HL-60 (cell line): ENCODE results near the gene SERPINA3.

Experiments
- DNase-seq, 2 experiments: peaks; one replicate each; pipeline ENCODE4 v3.0.0-alpha.2; 2010 to 2020; ENCODE audit warnings: low read depth in 1 of 2, low spot score in 1 of 2
- H3K27ac ChIP-seq: fragments of 250-450 bp; sonication (Bioruptor Pico); replicated peaks from 2 replicates; pipeline ENCODE4 v1.5.1; 2020; ENCODE audit warnings: mild to moderate bottlenecking, moderate library complexity
- H3K27me3 ChIP-seq: fragments of 250-450 bp; sonication (Bioruptor Pico); 2 replicates; pipeline ENCODE4 v1.5.1; 2021; ENCODE audit warnings: mild to moderate bottlenecking, moderate library complexity; ENCODE audit not compliant: insufficient read depth, poor library complexity, severe bottlenecking
- H3K4me3 ChIP-seq: replicated peaks from 2 replicates; pipeline ENCODE4 v1.5.1; 2011; ENCODE audit warnings: mild to moderate bottlenecking, control low read depth, low read length; ENCODE audit not compliant: insufficient read depth
- GABPA ChIP-seq: IDR thresholded peaks from 2 replicates; pipeline ENCODE4 v1.6.1; 2012; ENCODE audit warnings: low read depth
- POLR2AphosphoS5 ChIP-seq: IDR thresholded peaks from 2 replicates; pipeline ENCODE4 v1.6.1; 2012; ENCODE audit warnings: low read depth
- SPI1 ChIP-seq: IDR thresholded peaks from 2 replicates; pipeline ENCODE4 v1.6.1; 2012; ENCODE audit warnings: low read depth, mild to moderate bottlenecking, borderline replicate concordance
- TF ChIP-seq, protein P1 (sequence below): IDR thresholded peaks from 2 replicates; pipeline ENCODE4 v1.6.1; 2012; ENCODE audit warnings: low read depth; ENCODE audit not compliant: insufficient replicate concordance
- TF ChIP-seq, protein P2 (sequence below): IDR thresholded peaks from one replicate; pipeline ENCODE4 v1.5.1; 2011; ENCODE audit warnings: low read length, control low read depth, inconsistent platforms; ENCODE audit not compliant: insufficient read depth

The SERPINA3 gene

DNA sequence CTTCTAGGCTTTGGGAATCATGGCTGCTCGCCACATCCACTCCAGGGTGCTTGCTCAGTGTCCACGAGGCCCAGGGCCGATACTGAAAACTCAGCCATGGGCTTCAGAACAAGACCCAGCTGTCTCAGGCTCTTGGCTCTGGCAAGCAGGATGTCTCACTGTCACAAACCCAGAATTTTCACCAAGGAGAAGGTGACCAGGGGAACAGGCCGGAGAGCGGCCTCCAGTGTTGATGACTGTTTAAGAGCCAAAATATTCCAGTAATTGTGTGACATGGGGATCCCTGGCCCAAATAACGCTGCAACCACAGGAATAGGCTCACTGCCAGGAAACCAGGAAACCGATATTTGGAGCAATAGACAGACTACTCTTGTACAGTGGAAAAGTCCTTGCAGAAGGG is 40.8 kb upstream of the SERPINA3 start:
- Histone ChIP-seq H3K4me3 (no peak overlapping the region), H3K27ac (no peak overlapping the region), H3K27me3 (no peaks in the 10 kb centered on the region)
- DNase-seq = no peak
- TF ChIP-seq, protein P1, sequence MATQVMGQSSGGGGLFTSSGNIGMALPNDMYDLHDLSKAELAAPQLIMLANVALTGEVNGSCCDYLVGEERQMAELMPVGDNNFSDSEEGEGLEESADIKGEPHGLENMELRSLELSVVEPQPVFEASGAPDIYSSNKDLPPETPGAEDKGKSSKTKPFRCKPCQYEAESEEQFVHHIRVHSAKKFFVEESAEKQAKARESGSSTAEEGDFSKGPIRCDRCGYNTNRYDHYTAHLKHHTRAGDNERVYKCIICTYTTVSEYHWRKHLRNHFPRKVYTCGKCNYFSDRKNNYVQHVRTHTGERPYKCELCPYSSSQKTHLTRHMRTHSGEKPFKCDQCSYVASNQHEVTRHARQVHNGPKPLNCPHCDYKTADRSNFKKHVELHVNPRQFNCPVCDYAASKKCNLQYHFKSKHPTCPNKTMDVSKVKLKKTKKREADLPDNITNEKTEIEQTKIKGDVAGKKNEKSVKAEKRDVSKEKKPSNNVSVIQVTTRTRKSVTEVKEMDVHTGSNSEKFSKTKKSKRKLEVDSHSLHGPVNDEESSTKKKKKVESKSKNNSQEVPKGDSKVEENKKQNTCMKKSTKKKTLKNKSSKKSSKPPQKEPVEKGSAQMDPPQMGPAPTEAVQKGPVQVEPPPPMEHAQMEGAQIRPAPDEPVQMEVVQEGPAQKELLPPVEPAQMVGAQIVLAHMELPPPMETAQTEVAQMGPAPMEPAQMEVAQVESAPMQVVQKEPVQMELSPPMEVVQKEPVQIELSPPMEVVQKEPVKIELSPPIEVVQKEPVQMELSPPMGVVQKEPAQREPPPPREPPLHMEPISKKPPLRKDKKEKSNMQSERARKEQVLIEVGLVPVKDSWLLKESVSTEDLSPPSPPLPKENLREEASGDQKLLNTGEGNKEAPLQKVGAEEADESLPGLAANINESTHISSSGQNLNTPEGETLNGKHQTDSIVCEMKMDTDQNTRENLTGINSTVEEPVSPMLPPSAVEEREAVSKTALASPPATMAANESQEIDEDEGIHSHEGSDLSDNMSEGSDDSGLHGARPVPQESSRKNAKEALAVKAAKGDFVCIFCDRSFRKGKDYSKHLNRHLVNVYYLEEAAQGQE = no peak
- TF ChIP-seq SPI1 = no peak
- TF ChIP-seq POLR2AphosphoS5 = no peak
- TF ChIP-seq GABPA = no peak
- TF ChIP-seq, protein P2, sequence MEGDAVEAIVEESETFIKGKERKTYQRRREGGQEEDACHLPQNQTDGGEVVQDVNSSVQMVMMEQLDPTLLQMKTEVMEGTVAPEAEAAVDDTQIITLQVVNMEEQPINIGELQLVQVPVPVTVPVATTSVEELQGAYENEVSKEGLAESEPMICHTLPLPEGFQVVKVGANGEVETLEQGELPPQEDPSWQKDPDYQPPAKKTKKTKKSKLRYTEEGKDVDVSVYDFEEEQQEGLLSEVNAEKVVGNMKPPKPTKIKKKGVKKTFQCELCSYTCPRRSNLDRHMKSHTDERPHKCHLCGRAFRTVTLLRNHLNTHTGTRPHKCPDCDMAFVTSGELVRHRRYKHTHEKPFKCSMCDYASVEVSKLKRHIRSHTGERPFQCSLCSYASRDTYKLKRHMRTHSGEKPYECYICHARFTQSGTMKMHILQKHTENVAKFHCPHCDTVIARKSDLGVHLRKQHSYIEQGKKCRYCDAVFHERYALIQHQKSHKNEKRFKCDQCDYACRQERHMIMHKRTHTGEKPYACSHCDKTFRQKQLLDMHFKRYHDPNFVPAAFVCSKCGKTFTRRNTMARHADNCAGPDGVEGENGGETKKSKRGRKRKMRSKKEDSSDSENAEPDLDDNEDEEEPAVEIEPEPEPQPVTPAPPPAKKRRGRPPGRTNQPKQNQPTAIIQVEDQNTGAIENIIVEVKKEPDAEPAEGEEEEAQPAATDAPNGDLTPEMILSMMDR = no peak

DNA sequence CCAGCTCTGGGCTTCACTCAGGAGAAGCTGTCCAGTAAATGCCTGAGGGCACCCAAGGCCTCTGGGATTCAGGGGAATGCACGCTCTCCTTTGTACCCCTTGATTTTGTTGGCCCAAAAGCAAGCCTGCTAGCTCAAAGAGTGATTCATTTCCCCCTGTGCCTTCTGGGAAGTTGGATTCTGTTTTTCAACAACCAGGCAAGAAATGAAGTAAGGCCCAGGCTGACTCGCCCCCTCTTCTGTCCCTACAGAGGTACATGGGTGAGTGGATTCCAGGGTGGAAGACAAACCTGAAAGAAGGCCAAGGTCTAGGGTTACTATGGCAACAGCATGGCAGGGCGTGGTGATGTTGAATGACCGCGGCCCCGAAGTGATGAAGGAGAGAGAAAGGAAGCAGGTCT is 40.2 kb upstream of the SERPINA3 start:
- TF ChIP-seq GABPA (no peak), POLR2AphosphoS5 (no peak)
- Histone ChIP-seq H3K4me3 (no peak overlapping the region), H3K27ac (no peak overlapping the region), H3K27me3 (no peaks in the 10 kb centered on the region)
- DNase-seq = no peak

DNA sequence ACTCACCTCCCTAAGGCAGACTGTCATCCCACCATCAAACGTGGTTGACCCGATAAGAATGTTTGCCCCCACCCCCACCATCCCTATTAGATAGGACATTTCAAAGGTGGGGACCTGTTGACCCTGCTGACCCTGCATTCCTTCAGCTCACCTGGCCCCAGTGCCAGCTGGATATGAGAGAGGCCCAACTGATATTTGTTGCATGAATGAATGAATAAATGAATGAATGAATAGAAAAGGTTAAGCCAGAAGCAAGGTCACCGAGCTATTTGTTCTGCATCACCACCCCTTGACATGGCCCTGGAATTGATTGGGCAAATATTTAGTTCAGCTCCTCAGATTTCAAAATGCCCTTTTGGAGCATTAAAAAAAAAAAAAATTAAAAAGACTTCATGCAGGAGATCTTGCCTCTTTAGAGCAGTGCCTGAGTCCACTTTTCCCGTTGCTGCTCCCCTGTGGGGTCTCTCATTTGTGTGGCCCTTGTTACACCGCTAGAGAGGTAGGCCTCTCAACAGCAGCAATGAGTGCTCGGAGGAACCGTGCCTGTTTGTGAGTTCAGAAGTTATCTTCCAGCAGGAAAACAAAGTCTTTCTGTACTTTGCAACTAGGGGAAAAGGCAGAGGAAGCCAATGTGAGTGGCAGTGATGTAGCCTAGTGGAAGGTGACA is 39.4 kb upstream of the SERPINA3 start:
- DNase-seq = no peak
- H3K27me3 ChIP-seq = no peaks in the 10 kb centered on the region
- TF ChIP-seq, protein P1 = no peak
- TF ChIP-seq, protein P2 = no peak
- no peak for TF ChIP-seq GABPA
- no peak for TF ChIP-seq SPI1
- TF ChIP-seq POLR2AphosphoS5 = no peak
- H3K27ac ChIP-seq = no peak overlapping the region
- H3K4me3 ChIP-seq = no peak overlapping the region

DNA sequence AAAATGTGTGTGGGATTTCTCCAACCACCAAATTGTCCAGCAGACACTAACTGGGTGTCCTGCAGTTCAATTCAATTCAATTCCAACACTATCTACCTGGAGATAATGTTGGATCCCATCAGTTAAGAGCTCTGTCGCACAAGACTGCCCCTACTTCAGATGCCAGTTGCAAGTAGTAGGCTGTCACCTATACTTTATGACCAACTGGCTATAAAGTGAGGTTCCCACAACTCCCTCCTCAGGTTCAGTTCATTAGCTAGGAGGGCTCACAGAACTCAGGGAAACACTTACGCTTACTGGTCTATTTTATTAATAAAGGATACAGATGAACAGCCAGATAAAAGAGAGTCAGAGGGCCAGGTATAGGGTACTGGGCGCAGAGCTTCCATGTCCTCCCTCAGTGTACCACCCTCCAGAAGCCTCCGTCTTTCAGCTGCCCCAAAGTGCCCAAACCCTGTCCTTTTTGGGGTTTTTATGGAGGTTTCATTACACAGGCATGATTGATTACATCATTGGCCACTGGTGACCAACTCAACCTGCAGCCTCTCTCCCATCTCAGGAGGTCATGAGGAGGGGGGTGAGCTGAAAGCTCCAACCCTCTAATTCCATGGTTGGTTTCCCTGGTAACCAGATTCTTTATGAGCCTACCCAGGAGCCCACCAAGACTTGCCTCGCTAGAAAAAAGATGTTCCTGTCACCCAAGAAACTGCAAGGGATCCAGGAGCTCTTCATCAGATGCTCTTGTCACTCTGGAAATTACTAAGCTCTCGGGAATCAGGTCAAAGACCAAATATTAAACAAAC is 38.5 kb upstream of the SERPINA3 start:
- Histone ChIP-seq H3K27me3 (no peaks in the 10 kb centered on the region), H3K27ac (no peak overlapping the region), H3K4me3 (no peak overlapping the region)
- TF ChIP-seq, protein P2 = no peak
- TF ChIP-seq POLR2AphosphoS5 (no peak), SPI1 (no peak), GABPA (no peak)
- TF ChIP-seq, protein P1 = no peak
- DNase-seq = no peak
